SW 1271 (cell line): ENCODE results near the gene PTGES.
"Not testable (repeated sequence)": the region's sequence is repeated elsewhere in the genome, so short reads cannot be mapped to it uniquely, and the experiment has no call there.

ENCODE experiments used
- DNase-seq, 2 experiments: peaks; one replicate each; lab custom pipeline; 2025; lab: John Stamatoyannopoulos, UW

PTGES gene

GRCh38 chr9:129770741-129771140 lies 17.9 kb upstream of the PTGES start:
- no peak for DNase-seq

GRCh38 chr9:129769669-129770068 lies 16.8 kb upstream of the PTGES start:
- DNase-seq: no peak

GRCh38 chr9:129768486-129768885 lies 15.6 kb upstream of the PTGES start:
- no peak for DNase-seq

GRCh38 chr9:129765764-129766317 lies 13.0 kb upstream of the PTGES start:
- DNase-seq: no peak

GRCh38 chr9:129762985-129763926 lies 10.4 kb upstream of the PTGES start:
- DNase-seq: no peak

- peak; percentile 26 to 70 for DNase-seq
Observed at GRCh38 chr9:129762370-129762984, 9.6 kb upstream of the PTGES start.

GRCh38 chr9:129761901-129762369 lies 9.1 kb upstream of the PTGES start:
- DNase-seq: peak in 1 of 2 experiments; percentile 28

- no peak for DNase-seq
Observed at GRCh38 chr9:129761293-129761900, 8.6 kb upstream of the PTGES start.

GRCh38 chr9:129760784-129761183 lies 7.9 kb upstream of the PTGES start:
- not testable (repeated sequence) for DNase-seq

GRCh38 chr9:129759804-129760502 lies 7.1 kb upstream of the PTGES start:
- no peak for DNase-seq

GRCh38 chr9:129759319-129759718 lies 6.5 kb upstream of the PTGES start:
- DNase-seq: no peak

- no peak for DNase-seq
Observed at GRCh38 chr9:129757045-129757444, 4.2 kb upstream of the PTGES start.

GRCh38 chr9:129756191-129756590 lies 3.3 kb upstream of the PTGES start:
- no peak for DNase-seq

- DNase-seq: no peak
Observed at GRCh38 chr9:129755151-129755550, 2.3 kb upstream of the PTGES start.

GRCh38 chr9:129751841-129752801 lies 721 bp downstream of the PTGES start:
- no peak for DNase-seq

- DNase-seq: no peak
Observed at GRCh38 chr9:129750013-129750638, 2.7 kb downstream of the PTGES start.

GRCh38 chr9:129749575-129749974 lies 3.3 kb downstream of the PTGES start:
- DNase-seq: no peak

- not testable (repeated sequence) for DNase-seq
Observed at GRCh38 chr9:129749052-129749451, 3.8 kb downstream of the PTGES start.

- no peak for DNase-seq
Observed at GRCh38 chr9:129748249-129748648, 4.6 kb downstream of the PTGES start.
